NK-92 (cell line): ENCODE measurements around the gene MYH14.

ENCODE experiments used
- DNase-seq: peaks from one replicate; lab custom pipeline; 2025; ENCODE audit not compliant: unreplicated experiment; lab: John Stamatoyannopoulos, UW

The MYH14 gene

DNA sequence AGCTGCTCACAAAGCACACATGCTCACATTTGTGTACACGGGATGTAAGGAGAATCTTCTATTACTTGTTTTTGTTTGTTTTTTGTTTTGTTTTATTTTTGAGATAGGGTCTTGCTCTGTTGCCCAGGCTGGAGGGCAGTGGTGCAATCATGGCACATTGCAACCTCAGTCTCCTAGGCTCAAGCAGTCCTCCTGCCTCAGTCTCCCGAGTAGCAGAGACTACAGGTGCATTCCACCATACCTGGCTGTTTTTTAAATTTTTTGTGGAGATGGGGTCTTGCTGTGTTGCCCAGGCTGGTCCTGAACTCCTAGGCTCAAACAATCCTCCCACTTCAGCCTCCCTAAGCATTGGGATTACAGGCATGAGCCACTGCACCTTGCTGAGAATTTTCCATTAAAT, 83.9 kb downstream of the MYH14 start:
- DNase-seq = no peak

DNA sequence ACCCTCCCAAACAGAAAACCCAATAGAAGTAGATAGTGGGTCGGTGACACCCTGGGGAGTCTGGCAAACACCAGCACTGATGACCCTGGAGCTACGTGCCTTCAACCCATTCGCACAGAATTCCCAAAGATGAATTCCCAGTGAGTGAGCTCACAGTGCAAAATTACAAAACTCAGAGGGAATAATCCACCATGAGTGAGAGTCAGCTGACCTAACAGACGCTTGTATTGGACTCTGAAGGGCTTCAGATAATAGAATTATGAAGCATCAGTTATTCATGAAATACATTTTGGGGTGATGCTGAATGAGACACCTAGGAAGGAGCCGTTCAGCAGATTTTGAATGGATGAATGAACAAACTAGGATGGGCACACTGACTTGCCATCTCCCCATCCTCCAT, 85.5 kb downstream of the MYH14 start:
- DNase-seq = no peak

GRCh38 chr19:50290011-50290410, 86.6 kb downstream of the MYH14 start:
- DNase-seq = no peak

- no peak for DNase-seq
These were observed 87.4 kb downstream of the MYH14 start for GRCh38 chr19:50290775-50291174.

DNA sequence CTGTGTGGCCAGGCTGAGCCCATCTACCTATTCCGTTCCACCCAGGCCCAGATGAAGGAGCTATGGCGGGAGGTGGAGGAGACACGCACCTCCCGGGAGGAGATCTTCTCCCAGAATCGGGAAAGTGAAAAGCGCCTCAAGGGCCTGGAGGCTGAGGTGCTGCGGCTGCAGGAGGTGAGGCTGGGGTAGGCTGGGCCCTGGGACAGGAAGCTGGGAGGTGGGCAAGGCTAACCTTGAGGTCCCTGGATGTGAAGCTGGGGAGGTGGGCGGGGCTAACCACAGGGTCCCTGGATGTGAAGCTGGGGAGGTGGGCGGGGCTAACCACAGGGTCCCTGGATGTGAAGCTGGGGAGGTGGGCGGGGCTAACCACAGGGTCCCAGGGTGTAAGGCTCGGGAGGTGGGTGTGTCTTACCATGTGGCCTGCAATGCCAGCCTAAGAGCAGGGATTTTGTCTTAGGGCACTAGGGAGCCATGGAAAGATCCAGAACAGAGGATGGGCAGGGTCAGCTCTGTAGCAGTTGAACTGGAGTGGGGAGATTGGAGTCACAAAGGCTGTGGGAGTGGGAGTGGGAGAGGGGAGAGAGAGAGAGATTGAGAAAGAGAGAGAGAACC, 88.9 kb downstream of the MYH14 start:
- no peak for DNase-seq

DNA sequence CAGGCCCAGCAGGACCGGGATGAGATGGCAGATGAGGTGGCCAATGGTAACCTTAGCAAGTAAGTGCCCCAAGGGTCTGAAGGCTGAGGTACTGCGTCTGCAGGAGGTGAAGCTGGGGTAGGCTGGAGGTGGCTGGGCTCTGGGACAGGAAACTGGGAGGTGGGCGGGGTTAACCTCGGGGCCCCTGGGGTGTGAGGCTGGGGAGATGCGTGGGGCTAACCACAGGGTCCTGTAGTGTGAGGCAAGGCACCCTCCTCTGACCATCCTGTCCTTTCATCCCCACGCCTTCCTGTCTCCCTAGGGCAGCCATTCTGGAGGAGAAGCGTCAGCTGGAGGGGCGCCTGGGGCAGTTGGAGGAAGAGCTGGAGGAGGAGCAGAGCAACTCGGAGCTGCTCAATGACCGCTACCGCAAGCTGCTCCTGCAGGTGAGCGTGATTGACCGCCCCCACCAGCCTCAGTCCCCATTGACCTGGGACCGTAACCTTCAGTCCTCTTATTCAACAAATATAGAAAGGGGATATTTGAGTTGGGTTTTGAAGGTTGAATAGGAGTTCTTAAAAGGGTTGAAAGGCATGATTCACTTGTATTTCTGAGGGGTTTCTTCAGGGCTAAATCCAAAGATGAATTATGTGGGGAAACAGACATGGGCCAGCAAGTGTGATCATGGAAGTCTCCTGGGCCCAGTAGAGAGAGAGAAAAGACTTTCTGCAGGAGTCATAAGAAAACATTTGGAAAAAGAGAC, 90.0 kb downstream of the MYH14 start:
- no peak for DNase-seq

DNA sequence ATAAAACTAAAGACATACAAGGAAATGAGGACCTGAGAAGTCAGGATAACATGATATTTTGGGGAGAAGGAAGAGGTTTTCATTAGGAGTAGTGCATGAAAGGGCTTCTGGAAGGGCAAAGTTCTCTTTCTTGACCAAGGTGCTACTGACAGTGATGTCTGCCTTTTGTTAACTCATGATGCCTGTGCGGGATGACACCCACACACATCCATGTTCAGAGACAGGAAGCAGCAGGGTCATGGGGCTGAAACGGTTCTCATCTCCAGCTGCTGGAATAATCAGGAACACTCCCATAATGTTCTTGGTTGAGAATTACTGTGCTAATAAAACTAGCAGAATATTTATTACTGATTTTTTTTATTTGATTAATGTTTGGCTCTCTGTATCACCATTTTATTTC, 96.6 kb downstream of the MYH14 start:
- DNase-seq = no peak

DNA sequence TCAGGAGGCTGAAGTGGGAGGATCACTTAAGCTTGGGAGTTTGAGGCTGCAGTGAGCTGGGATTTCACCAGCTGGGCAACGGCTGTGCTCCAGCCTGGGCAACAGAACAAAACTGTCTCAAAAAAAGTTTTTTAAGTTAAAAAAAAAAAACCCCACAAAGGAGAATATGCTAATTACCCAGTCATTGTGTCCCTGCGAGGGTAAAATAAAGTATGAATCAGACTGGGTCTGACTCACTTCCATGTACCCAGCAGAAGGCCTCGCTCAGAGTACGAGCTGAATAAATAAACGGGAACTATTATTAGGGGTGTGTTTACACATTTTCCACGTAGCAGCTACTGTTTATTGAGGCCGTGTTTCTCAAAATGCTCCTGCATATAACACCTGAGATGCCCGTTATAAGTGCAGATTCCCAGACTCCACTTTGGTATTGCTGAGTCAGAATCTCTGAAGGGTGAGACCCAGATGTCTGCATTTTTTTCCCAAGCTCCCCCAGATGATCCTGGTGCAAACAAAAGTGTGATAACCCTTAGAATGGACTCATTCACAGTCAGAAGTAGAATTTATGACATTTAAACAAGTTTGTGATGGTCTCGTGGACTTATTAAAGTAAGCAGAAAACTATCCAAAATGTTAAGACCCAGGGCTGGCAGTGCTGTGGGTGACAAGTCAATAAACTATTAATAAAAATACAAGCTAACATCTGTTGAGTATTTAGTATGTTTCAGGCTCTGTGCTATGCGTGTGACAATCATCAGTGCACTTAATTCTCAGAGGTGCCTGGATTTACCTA, 97.6 kb downstream of the MYH14 start:
- DNase-seq = no peak

DNA sequence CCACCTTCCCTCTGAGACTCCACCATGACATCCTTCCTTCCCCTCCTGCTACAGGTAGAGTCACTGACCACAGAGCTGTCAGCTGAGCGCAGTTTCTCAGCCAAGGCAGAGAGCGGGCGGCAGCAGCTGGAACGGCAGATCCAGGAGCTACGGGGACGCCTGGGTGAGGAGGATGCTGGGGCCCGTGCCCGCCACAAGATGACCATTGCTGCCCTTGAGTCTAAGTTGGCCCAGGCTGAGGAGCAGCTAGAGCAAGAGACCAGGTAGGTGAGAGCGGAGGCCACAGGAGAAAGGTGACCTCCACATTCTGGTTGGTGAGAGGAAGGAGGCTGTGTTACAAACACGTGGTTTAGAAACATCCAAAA, 98.2 kb downstream of the MYH14 start:
- no peak for DNase-seq

DNA sequence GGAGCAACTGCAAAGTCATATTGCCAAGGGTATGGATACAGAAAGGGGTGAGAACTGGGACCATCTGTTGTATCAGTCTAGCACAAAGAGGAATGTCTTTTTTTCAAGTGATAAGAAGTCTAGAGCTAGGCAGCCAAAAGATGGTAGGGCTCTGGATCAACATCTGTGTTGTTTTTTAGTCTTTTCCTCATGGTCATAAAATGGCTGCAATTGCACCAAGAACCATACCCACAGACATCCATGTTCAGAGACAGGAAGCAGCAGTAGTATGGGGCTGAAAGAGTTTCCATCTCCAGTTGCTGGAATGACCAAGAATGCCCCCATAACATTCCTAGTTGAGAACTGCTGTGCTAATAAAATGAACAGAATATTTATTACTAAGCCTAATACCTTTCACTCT, 100.1 kb downstream of the MYH14 start:
- DNase-seq = no peak

DNA sequence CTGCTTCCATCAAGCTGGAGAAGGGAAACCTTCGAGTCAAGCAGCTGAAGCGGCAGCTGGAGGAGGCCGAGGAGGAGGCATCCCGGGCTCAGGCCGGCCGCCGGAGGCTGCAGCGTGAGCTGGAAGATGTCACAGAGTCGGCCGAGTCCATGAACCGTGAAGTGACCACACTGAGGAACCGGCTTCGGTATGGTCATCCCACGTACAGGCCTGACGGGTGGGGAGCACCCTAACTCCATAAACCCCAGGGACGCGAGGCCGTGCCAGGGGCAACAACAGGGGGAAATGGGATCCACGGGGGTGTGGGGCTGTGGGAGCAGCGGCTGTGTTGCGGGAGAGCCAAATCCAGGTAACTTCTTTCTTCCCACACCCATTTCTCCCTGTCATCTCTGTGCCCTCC, 105.6 kb downstream of the MYH14 start:
- no peak for DNase-seq

DNA sequence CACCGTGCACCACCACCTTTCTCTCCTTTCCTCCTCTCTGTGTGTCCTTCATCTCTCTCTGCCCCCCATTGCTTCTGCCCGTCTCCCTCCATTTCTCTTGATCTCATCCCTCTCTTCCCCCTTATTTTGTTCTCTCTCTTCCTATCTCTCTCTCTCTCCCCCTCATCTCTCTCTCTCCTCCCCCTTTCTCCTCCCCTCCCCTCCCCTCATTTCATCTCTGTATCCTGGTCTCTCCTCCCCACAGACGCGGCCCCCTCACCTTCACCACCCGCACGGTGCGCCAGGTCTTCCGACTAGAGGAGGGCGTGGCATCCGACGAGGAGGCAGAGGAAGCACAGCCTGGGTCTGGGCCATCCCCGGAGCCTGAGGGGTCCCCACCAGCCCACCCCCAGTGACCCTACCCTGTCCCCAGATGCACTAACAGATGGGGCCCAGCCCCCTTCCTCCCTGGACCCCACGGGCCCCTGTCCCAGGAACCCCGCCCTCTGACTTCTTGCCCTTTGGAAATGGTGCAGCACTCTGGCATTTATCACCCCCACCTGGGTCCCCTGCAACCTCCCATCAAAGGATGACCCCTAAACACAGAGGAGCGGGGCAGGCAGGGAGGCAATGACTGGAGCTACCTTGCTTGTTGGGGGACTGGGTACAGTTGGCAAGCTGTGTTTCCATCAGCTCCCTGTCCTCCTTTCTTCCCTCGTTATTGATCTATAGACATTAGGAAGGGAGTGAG, 106.1 kb downstream of the MYH14 start:
- no peak for DNase-seq

DNA sequence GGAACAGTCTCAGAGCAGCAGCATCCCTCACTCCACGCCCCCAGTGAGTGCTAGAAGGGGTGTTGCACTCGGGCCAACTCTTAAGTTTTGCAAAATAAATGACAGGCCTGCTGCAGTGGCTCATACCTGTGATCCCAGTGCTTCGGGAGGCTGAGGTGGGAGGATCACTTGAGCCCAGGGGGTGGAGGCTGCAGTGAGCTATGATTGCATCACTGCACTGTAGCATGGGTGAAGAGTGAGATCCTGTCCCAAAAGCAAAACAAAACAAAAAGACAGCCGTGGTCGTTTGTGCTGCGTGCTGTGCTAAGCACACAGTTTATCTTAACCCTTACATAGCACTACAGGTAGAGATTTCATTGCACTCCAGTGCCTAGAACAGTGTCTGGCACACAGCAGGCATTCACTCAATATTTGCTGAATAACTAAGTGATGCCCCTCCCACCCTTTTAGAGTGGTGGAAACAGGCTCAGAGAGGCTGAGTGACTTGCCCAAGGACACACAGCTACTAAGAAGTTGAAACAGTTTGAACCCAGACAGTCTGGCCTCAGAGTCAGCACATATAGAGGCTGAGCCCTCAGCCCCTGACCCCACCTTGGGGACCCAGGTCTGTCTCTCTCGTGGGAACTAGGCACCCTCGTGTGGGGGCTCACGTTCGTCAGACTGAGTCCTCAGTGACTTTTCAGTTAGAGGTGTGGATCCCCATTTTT, 107.5 kb downstream of the MYH14 start:
- DNase-seq = no peak

DNA sequence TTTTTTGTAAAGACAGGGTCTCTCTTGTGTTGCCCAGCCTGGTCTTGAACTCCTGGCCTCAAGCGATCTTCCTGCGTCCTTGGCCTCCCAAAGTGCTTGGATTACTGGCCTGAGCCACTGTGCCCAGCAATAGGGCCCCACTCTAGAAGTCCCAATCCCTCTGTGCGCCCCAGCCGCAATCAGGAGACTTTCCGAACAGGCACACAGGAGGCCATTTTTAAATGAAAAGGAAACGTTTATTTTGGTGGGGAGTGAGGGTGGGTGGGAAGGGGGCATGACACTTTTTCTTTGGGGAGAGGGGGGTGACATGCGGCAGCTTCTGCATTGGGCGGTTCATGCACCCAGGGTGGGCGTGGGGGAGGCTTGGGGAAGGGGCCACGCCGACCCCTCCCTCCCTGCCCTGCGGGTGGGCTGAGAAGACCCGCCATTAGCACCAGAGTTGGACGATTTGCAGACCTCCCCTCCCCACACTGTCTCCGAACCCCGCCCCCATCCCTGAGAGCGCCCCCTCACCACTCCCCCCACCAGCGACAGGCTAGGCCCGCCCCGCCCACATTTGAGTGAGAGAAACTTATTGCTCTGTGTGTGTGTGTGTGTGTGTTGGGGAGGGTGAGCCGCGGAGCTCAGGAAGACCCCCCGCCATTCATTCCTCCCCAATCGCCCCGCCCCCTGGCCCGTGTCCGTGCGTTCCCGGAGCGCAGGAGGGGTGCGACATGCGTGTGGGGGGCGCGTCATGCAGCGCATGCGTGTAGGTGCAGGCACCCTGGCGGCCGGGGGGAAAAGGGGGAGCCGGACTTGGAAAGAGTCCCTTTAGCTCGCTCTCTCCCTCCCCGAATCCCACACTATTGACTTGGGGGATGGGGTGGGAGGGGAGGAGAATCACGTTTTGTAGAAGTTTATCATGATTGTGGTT, 108.6 kb downstream of the MYH14 start:
- DNase-seq = no peak

DNA sequence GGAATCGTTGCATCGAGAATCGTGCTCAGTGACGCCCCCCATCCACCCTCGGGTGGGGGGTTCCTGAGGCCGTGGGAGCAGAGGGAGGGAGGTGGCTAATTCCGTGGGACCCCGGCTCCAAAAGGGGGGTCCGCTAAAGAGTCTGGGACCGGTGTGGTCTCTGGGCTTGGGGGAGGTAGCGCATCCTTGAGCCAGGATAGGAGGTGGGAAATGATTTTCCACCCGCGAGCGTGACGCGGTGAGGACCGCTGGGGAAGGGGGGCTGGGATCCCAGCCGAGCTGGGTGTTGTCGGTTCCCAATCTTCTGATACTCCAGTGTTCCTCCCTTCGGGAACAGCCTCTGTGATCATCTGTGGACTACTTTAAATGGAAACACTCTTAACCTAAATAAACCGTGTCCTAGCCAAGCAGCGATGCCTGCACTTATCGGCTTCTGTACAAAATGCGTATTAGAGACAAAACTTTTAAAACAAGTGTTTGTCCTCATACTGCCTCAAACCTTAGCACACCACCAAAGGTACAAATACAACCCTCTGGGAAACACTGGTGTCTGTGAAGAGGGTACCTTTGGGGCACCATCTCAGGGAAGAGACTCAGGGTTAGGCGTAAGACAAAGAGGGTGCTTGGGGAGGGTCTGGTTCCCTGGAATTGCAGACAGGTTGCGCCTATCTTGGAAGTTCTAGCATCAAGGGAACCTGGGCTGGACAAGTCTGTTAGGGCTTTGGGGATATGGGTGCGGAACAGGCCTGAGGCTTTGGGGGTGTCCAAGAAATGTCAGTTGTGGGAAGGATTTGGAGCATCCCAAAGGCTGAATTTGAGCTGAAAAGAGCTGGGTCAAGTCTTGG, 109.8 kb downstream of the MYH14 start:
- DNase-seq = no peak

GRCh38 chr19:50313812-50314536, 110.6 kb downstream of the MYH14 start:
- no peak for DNase-seq

DNA sequence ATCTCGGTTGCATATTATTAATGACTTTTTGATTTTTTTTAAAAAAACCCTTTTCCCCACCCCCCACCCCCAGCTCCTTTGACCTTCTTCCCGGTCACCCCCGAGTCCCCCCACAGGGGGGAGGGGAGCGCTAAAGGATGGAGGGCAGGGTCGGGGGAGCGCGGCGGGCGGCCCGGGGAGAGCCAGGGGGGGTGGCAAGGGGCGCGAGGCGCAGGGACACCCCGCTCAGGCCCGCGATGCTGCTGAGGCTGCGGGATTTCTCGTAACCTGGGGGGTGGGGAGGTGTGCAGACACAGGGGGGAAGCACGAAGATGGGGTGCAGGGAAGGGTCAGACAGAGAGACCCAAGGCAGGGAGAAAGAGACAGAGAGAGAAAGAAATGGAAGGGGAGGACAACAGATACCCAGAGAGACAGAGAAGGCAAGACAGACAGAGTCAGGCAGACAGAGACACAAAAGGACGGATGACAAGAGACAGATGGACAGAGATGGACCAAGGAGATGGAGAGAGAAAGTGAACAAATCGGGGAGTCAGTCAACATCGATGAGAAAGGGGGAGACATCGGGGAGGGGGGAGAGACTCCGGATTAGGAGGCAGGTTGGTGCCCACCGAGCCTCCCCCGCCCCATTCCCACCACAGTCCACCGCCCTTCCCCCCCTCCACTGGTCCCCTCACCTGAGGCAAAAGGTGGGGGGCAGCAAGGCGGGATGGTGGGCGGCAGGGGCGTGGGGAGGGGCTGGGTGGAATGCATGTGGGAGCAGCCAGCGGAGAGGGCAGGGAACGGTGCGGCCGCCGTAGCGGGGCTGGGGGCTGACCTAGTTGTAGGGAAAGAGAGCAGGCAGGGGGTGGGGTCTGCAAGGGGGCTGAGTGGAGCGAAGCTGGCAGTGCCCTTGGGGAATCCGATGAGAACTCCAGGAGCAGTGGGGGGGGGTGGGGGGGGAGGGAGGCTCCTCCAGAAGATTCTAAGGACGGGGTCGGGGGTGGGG, 111.6 kb downstream of the MYH14 start:
- DNase-seq = no peak
